H9 (cell line): ENCODE results near the gene BCAS3. TPM values are rescaled to one million over a fixed set of nuclear protein-coding genes. Genes with fewer than 3 reads are reported as not detected.

Source experiments
- DNase-seq: peaks from one replicate; pipeline ENCODE4 v3.0.0-alpha.2; 2017
- H2AFZ ChIP-seq: one replicate; pipeline ENCODE4 v1.6.1; 2013; ENCODE audit warnings: mild to moderate bottlenecking, low read length, control low read depth, moderate library complexity
- H2AK5ac ChIP-seq: 2 replicates; pipeline ENCODE4 v1.6.1; 2013; ENCODE audit warnings: low read length, control low read depth, mixed read lengths; ENCODE audit not compliant: insufficient read length
- H2BK120ac ChIP-seq: one replicate; pipeline ENCODE4 v1.6.1; 2013; ENCODE audit warnings: low read depth, mild to moderate bottlenecking, low read length, control low read depth, inconsistent platforms; ENCODE audit not compliant: poor library complexity, severe bottlenecking
- H2BK12ac ChIP-seq: 2 replicates; pipeline ENCODE4 v1.6.1; 2013; ENCODE audit warnings: low read length, control low read depth, mixed read lengths, low read depth; ENCODE audit not compliant: insufficient read length
- H2BK15ac ChIP-seq: 2 replicates; pipeline ENCODE4 v1.6.1; 2013; ENCODE audit warnings: low read depth, low read length, control low read depth
- H2BK20ac ChIP-seq: one replicate; pipeline ENCODE4 v1.6.1; 2013; ENCODE audit warnings: low read depth, mild to moderate bottlenecking, low read length, control low read depth, inconsistent platforms; ENCODE audit not compliant: poor library complexity, severe bottlenecking
- H2BK5ac ChIP-seq: 2 replicates; pipeline ENCODE4 v1.6.1; 2013; ENCODE audit warnings: low read length, control low read depth, mixed read lengths; ENCODE audit not compliant: insufficient read length
- H3K14ac ChIP-seq: 2 replicates; pipeline ENCODE4 v1.6.1; 2013; ENCODE audit warnings: low read length, control low read depth; ENCODE audit not compliant: insufficient read depth
- H3K18ac ChIP-seq: 2 replicates; pipeline ENCODE4 v1.6.1; 2013; ENCODE audit warnings: low read depth, mild to moderate bottlenecking, mixed read lengths, low read length, control low read depth; ENCODE audit not compliant: insufficient read length
- H3K23ac ChIP-seq: 2 replicates; pipeline ENCODE4 v1.6.1; 2013; ENCODE audit warnings: low read length, control low read depth, mixed read lengths, low read depth; ENCODE audit not compliant: insufficient read length
- H3K23me2 ChIP-seq: 2 replicates; pipeline ENCODE4 v1.6.1; 2013; ENCODE audit warnings: low read depth, mild to moderate bottlenecking, mixed read lengths, low read length, control low read depth; ENCODE audit not compliant: insufficient read length, poor library complexity, severe bottlenecking
- H3K27ac ChIP-seq: 2 replicates; pipeline ENCODE4 v1.5.1; 2013; ENCODE audit warnings: low read length, control low read depth, mixed read lengths, low read depth; ENCODE audit not compliant: insufficient read length
- H3K27me3 ChIP-seq: 2 replicates; pipeline ENCODE4 v1.6.1; 2013; ENCODE audit warnings: low read length, control low read depth, inconsistent platforms; ENCODE audit not compliant: insufficient read depth
- H3K4ac ChIP-seq: 2 replicates; pipeline ENCODE4 v1.6.1; 2013; ENCODE audit warnings: low read depth, mild to moderate bottlenecking, control low read depth, inconsistent platforms, low read length, moderate library complexity
- H3K4me1 ChIP-seq: 2 replicates; pipeline ENCODE4 v1.6.1; 2013; ENCODE audit warnings: low read length, control low read depth, inconsistent platforms; ENCODE audit not compliant: insufficient read depth
- H3K4me2 ChIP-seq: 2 replicates; pipeline ENCODE4 v1.6.1; 2013; ENCODE audit warnings: low read length, control low read depth, mixed read lengths; ENCODE audit not compliant: insufficient read length, insufficient read depth
- H3K56ac ChIP-seq: 2 replicates; pipeline ENCODE4 v1.6.1; 2013; ENCODE audit warnings: low read depth, mild to moderate bottlenecking, mixed read lengths, low read length, control low read depth; ENCODE audit not compliant: insufficient read length
- H3K79me1 ChIP-seq: 2 replicates; pipeline ENCODE4 v1.6.1; 2013; ENCODE audit warnings: low read depth, mild to moderate bottlenecking, moderate library complexity, low read length, control low read depth, inconsistent platforms; ENCODE audit not compliant: insufficient read depth, poor library complexity, severe bottlenecking
- H3K79me2 ChIP-seq: 2 replicates; pipeline ENCODE4 v1.6.1; 2013; ENCODE audit warnings: low read length, control low read depth, inconsistent platforms; ENCODE audit not compliant: insufficient read depth
- H3K9ac ChIP-seq: 2 replicates; pipeline ENCODE4 v1.6.1; 2013; ENCODE audit warnings: low read length, control low read depth, mixed read lengths; ENCODE audit not compliant: insufficient read length; ENCODE audit errors: extremely low read depth
- H3K9me3 ChIP-seq: one replicate; pipeline ENCODE4 v1.6.1; 2013; ENCODE audit warnings: low read depth, low read length, inconsistent platforms; ENCODE audit not compliant: control insufficient read depth
- H3T11ph ChIP-seq: one replicate; pipeline ENCODE4 v1.6.1; 2013; ENCODE audit warnings: mild to moderate bottlenecking, low read length, control low read depth, inconsistent platforms
- H4K20me1 ChIP-seq: one replicate; pipeline ENCODE4 v1.6.1; 2013; ENCODE audit not compliant: control insufficient read depth, insufficient read length, insufficient read depth
- H4K5ac ChIP-seq: 2 replicates; pipeline ENCODE4 v1.6.1; 2013; ENCODE audit warnings: low read depth, mild to moderate bottlenecking, mixed read lengths, low read length, control low read depth; ENCODE audit not compliant: insufficient read length
- H4K8ac ChIP-seq: replicated peaks from 2 replicates; pipeline ENCODE4 v1.6.1; 2013; ENCODE audit warnings: low read length, control low read depth, mixed read lengths, low read depth; ENCODE audit not compliant: insufficient read length
- H4K91ac ChIP-seq: 2 replicates; pipeline ENCODE4 v1.6.1; 2013; ENCODE audit warnings: low read depth, mild to moderate bottlenecking, moderate library complexity, mixed read lengths, low read length, control low read depth; ENCODE audit not compliant: insufficient read length
- H3K27ac Mint-ChIP-seq, 3 experiments: 2 replicates in 2 of 3; 3 replicates in 1 of 3; pipeline ENCODE4 v1.8.0; 2020 to 2021; ENCODE audit warnings: mixed read lengths in 3 of 3, mild to moderate bottlenecking in 1 of 3, moderate library complexity in 1 of 3
- H3K27me3 Mint-ChIP-seq: 2 replicates; pipeline ENCODE4 v1.8.0; 2021; ENCODE audit warnings: low read depth, mild to moderate bottlenecking, moderate library complexity, mixed read lengths
- H3K36me3 Mint-ChIP-seq, 3 experiments: 2 replicates in 2 of 3; 3 replicates in 1 of 3; pipeline ENCODE4 v1.8.0; 2020 to 2021; ENCODE audit warnings: low read depth in 3 of 3, mixed read lengths in 3 of 3; ENCODE audit not compliant: insufficient read depth in 1 of 3
- H3K4me1 Mint-ChIP-seq, 2 experiments: 2 replicates each; pipeline ENCODE4 v1.8.0; 2020; ENCODE audit warnings: mixed read lengths in 2 of 2
- H3K4me3 Mint-ChIP-seq, 2 experiments: 2 replicates in 1 of 2; 3 replicates in 1 of 2; pipeline ENCODE4 v1.8.0; 2020 to 2021; ENCODE audit warnings: mild to moderate bottlenecking in 2 of 2, mixed read lengths in 2 of 2, moderate library complexity in 1 of 2
- H3K9me3 Mint-ChIP-seq, 2 experiments: 2 replicates in 1 of 2; 3 replicates in 1 of 2; pipeline ENCODE4 v1.8.0; 2020; ENCODE audit warnings: mild to moderate bottlenecking in 2 of 2, mixed read lengths in 2 of 2, moderate library complexity in 1 of 2
- WGBS: extraction: QIAGEN DNeasy Blood & Tissue Kit; methylation state at CpG from one replicate; pipeline ENCODE4 v1.1.7; 2013; ENCODE audit warnings: missing lambda C conversion rate, low lambda C conversion rate, mixed read lengths; ENCODE audit not compliant: insufficient read length; ENCODE audit errors: extremely low coverage; 5-methylcytosine and 5-hydroxymethylcytosine counted together
- total RNA-seq: library from RNA; stranded (reverse); gene quantifications from 2 replicates; pipeline ENCODE4 v1.2.1, GENCODE V29; 2021
- TF ChIP-seq, protein P1 (sequence below): fragments of 200-600 bp; sonication (generic); conservative IDR thresholded peaks from 3 replicates; pipeline ENCODE4 v1.8.0; 2021; ENCODE audit warnings: antibody characterized with exemption, mild to moderate bottlenecking

BCAS3 gene
- total RNA-seq, 1 experiment from 2014 or later: 22.4 TPM

DNA sequence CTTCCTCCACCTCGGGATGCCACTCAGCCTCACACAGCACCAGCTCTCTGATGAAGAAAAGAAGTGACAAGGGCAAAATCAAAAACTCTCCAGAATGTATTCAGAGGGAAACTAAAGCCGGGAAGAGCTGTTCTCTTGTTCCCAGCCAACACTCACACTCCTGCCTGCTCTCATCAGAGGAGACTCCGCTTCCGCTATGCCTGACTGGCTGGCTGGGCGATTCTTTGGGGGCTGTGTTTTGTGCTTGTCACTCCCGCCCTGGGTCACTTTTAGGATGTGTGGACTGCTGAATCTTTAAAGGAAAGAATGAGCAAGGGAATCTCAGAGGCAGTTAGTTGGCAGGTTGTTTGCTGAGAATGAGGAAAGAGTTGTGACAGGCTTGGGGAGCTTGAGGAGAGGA lies 667.4 kb downstream of the BCAS3 start:
- Histone ChIP-seq H2BK15ac (no peak overlapping the region), H3K14ac (no peak overlapping the region), H2BK120ac (no peak overlapping the region), H3K23ac (no peak overlapping the region), H3K79me1 (no peaks in the 10 kb centered on the region), H4K91ac (no peak overlapping the region), H3T11ph (no peak overlapping the region), H3K9me3 (no peaks in the 10 kb centered on the region), H3K4me1 (no peaks in the 10 kb centered on the region), H3K4ac (no peak overlapping the region), H4K20me1 (no peaks in the 10 kb centered on the region), H3K9ac (no peak overlapping the region), H3K4me2 (no peak overlapping the region), H3K23me2 (no peaks in the 10 kb centered on the region), H3K56ac (no peak overlapping the region), H3K79me2 (no peaks in the 10 kb centered on the region), H3K27ac (no peak overlapping the region), H2AK5ac (no peak overlapping the region), H4K8ac (no peak overlapping the region), H2BK20ac (no peak overlapping the region), H2BK12ac (no peak overlapping the region), H2BK5ac (no peak overlapping the region), H2AFZ (no peak overlapping the region), H3K27me3 (no peaks in the 10 kb centered on the region), H4K5ac (no peak overlapping the region), H3K18ac (no peak overlapping the region)
- H3K4me3 Mint-ChIP-seq: no peak overlapping the region
- no peak for DNase-seq
- no peaks in the 10 kb centered on the region for H3K27me3 Mint-ChIP-seq
- H3K27ac Mint-ChIP-seq: no peak overlapping the region
- no peaks in the 10 kb centered on the region for H3K9me3 Mint-ChIP-seq
- H3K36me3 Mint-ChIP-seq: no peaks in the 10 kb centered on the region
- no peaks in the 10 kb centered on the region for H3K4me1 Mint-ChIP-seq
- no CpG with 5 or more reads among the region's 6 CpGs for WGBS
- TF ChIP-seq, protein P1, sequence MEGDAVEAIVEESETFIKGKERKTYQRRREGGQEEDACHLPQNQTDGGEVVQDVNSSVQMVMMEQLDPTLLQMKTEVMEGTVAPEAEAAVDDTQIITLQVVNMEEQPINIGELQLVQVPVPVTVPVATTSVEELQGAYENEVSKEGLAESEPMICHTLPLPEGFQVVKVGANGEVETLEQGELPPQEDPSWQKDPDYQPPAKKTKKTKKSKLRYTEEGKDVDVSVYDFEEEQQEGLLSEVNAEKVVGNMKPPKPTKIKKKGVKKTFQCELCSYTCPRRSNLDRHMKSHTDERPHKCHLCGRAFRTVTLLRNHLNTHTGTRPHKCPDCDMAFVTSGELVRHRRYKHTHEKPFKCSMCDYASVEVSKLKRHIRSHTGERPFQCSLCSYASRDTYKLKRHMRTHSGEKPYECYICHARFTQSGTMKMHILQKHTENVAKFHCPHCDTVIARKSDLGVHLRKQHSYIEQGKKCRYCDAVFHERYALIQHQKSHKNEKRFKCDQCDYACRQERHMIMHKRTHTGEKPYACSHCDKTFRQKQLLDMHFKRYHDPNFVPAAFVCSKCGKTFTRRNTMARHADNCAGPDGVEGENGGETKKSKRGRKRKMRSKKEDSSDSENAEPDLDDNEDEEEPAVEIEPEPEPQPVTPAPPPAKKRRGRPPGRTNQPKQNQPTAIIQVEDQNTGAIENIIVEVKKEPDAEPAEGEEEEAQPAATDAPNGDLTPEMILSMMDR: no peak
